ENCODE data around the gene PRPF19. TPM values are rescaled to one million over a fixed set of nuclear protein-coding genes. Genes with fewer than 3 reads are reported as not detected.

PRPF19 gene
- total RNA-seq, 1 experiment from 2014 or later = 116 TPM

DNA sequence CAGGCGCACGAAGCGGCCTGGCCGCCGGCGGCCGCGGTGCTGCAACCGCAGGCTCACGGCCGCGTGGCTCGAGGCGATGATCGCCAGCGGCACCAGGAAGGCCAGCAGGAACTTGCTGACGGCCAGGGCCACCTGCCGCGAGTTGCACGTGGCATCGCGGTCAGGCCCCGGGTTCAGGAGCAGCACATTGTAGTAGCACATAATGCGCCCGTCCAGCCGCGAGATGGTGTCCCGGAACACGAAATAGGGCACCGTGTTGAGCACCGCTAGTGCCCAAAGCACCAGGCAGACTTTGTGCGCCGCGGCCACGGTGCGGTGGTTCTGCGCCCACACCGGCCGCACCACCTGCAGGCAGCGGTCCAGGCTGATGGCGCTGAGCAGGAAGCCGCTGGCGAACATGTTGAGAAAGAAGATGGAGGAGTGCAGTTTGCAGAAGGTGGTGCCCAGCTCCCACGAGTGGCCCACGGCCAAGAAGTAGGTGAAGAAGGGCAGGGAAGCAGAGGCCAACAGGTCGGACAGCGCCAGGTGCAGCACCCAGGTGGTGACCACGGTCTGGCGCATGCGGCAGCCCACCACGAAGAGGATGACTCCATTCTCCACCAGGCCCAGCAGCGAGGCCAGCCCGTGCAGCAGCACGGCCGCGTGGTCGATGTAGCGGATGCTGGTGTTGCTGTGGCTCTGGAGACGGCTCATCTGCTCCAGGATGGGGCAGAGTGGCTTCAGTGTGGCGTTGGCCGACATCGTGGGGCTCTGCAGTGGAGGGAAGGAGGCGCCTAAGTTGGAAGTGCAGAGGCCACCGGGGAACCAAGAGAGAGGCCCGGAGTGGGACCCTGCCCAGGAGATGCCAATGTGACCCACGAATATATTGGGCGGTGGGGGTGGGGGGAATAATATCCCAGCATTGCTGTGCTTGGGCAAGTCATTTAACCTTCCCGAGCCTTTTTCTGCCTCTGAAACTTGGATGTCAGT is 53.1 kb downstream of the PRPF19 start:
- TF ChIP-seq E2F1 (CRISPR knock-in tag; IDR thresholded peaks at IDR 0.05) (0 out of 2 replicates have a peak, but pooled peaks have one; percentile 2), NR2C2 (CRISPR knock-in tag; IDR thresholded peaks at IDR 0.05) (no peak), IRF1 (CRISPR knock-in tag; IDR thresholded peaks at IDR 0.05) (peak; percentile 10; the same call in 1 of the 2 replicates)
- ATAC-seq = no peak
- DNase-seq (ENCODE audit: low spot score) = no peak

DNA sequence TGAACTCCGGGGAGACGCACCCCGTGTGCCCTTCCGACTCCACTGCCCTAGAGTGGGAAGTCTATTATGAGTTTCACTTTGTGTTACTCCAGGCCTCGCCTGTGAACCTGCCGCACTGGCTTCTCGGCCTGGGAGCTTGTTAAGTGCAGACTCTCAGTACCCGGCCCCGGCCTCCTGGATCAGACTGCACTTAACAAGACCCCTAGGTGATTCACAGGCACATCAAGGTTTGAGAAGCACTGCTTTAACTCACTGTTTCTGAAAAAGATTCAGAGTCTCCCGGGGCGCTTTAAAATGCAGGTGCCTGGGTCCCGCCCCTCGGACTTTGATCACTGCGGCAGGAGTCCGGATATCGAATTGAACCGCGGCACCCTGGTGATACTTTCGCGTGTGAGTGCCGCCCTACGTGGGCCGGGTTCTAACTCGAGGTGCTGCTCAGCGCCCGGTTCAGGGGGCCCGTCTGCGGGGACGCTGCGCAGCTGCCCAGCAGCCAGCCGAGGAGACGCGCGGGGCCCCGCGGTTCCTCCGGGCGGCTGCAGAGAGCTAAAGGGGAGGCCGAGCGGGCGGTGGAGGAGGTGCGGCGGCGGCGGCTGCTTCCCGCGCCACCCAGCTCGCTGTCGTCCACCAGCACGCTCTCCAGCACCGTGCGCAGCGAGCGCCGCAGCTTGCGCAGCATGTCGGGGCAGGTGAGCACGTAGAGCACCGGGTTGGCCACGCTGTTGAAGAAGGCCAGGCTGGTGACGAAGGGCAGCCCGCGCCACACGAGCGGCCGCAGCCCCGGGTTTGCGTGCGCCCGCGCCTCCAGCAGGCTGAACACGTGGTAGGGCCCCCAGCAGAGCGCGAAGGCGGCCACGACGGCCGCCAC is 54.0 kb downstream of the PRPF19 start:
- ATAC-seq (peak; percentile 63), DNase-seq (ENCODE audit: low spot score) (peak; percentile 51)
- peaks cover 13% of the 10 kb centered on the region for H3K27me3 Mint-ChIP-seq (ENCODE audit: low read depth)
- H3K4me1 Mint-ChIP-seq = peaks cover 10% of the 10 kb centered on the region
- ChIA-PET CTCF (interaction anchor here (0.7 to 1.7 kb wide), 8 partner anchors 9 to 90 kb away, joined by 3 to 13 read pairs (median 5); no protein-coding TSS in a partner anchor), POLR2A (interaction anchor here (1.1 kb wide), 1 partner anchor 35 kb away, joined by 3 read pairs; no protein-coding TSS in a partner anchor)
- H3K9me3 Mint-ChIP-seq = no peaks in the 10 kb centered on the region
- no peak overlapping the region for H3K27ac Mint-ChIP-seq
- peak overlapping the region; percentile 53 for H3K4me3 Mint-ChIP-seq
- peaks cover 22% of the 10 kb centered on the region for H3K36me3 Mint-ChIP-seq
- TF ChIP-seq AFF4 (CRISPR knock-in tag; IDR thresholded peaks at IDR 0.05; ENCODE audit: borderline replicate concordance) (no peak), PRDM15 (CRISPR knock-in tag; IDR thresholded peaks at IDR 0.05) (peak; percentile 47; the same call in 1 of the 2 replicates), USF1 (CRISPR knock-in tag; IDR thresholded peaks at IDR 0.05) (0 out of 2 replicates have a peak, but pooled peaks have one; percentile 38), JUN (CRISPR knock-in tag; IDR thresholded peaks at IDR 0.05) (0 out of 2 replicates have a peak, but pooled peaks have one; percentile 44), ZNF232 (CRISPR knock-in tag; IDR thresholded peaks at IDR 0.05) (0 out of 2 replicates have a peak, but pooled peaks have one; percentile 59), CREM (CRISPR knock-in tag; IDR thresholded peaks at IDR 0.05) (0 out of 2 replicates have a peak, but pooled peaks have one; percentile 35), GABPB1 (CRISPR knock-in tag; IDR thresholded peaks at IDR 0.05) (no peak), USF2 (CRISPR knock-in tag; IDR thresholded peaks at IDR 0.05) (peak; percentile 48; the same call in 1 of the 2 replicates)
- TF ChIP-seq, protein P1, sequence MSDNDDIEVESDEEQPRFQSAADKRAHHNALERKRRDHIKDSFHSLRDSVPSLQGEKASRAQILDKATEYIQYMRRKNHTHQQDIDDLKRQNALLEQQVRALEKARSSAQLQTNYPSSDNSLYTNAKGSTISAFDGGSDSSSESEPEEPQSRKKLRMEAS (CRISPR knock-in tag; IDR thresholded peaks at IDR 0.05) = peak; percentile 79; the same call in 1 of the 2 replicates
- TF ChIP-seq, protein P2, sequence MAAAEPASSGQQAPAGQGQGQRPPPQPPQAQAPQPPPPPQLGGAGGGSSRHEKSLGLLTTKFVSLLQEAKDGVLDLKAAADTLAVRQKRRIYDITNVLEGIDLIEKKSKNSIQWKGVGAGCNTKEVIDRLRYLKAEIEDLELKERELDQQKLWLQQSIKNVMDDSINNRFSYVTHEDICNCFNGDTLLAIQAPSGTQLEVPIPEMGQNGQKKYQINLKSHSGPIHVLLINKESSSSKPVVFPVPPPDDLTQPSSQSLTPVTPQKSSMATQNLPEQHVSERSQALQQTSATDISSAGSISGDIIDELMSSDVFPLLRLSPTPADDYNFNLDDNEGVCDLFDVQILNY (CRISPR knock-in tag; IDR thresholded peaks at IDR 0.05) = 0 out of 2 replicates have a peak, but pooled peaks have one; percentile 58

More for the DNA sequence above, 53.1 kb downstream of the PRPF19 start:
- Mint-ChIP-seq H3K4me1 (peaks cover 10% of the 10 kb centered on the region), H3K4me3 (no peak overlapping the region), H3K9me3 (no peaks in the 10 kb centered on the region), H3K27ac (no peak overlapping the region), H3K27me3 (ENCODE audit: low read depth) (peaks cover 13% of the 10 kb centered on the region), H3K36me3 (peaks cover 22% of the 10 kb centered on the region)
- CTCF ChIA-PET = interaction anchor here (0.9 to 1.7 kb wide), 7 partner anchors 10 to 91 kb away, joined by 3 to 13 read pairs (median 5); no protein-coding TSS in a partner anchor
- POLR2A ChIA-PET = interaction anchor here (1.1 kb wide), 1 partner anchor 34 kb away, joined by 3 read pairs; no protein-coding TSS in a partner anchor
